DOHH2 (cell line): ENCODE measurements around the gene KRT8.
"Not testable (repeated sequence)": the region's sequence is repeated elsewhere in the genome, so short reads cannot be mapped to it uniquely, and the experiment has no call there.

Experiments used
- H3F3A ChIP-seq: fragments of 200-600 bp; sonication (generic), shearing (Covaris generic); 2 replicates; pipeline ENCODE4 v1.6.0; 2016; ENCODE audit warnings: antibody characterized with exemption, mild to moderate bottlenecking; ENCODE audit not compliant: control insufficient read depth, insufficient read depth
- H3K27ac ChIP-seq: fragments of 200-600 bp; sonication (generic); 2 replicates; pipeline ENCODE4 v1.5.1; 2014; ENCODE audit warnings: low read depth, mild to moderate bottlenecking, low read length, moderate library complexity
- H3K27me3 ChIP-seq: fragments of 200-600 bp; sonication (generic); 2 replicates; pipeline ENCODE4 v1.6.1; 2014; ENCODE audit warnings: mild to moderate bottlenecking, low read length, mixed read lengths; ENCODE audit not compliant: control insufficient read depth
- H3K36me3 ChIP-seq: fragments of 200-600 bp; sonication (generic); 2 replicates; pipeline ENCODE4 v1.6.1; 2014; ENCODE audit warnings: mild to moderate bottlenecking, low read length, moderate library complexity, mixed read lengths; ENCODE audit not compliant: control insufficient read depth
- H3K4me1 ChIP-seq: fragments of 200-600 bp; sonication (generic); 2 replicates; pipeline ENCODE4 v1.6.1; 2014; ENCODE audit warnings: mild to moderate bottlenecking, low read length, mixed read lengths; ENCODE audit not compliant: control insufficient read depth
- H3K4me2 ChIP-seq: fragments of 200-600 bp; sonication (generic); 2 replicates; pipeline ENCODE4 v1.6.0; 2014; ENCODE audit warnings: mild to moderate bottlenecking, low read length, moderate library complexity
- H3K4me3 ChIP-seq: fragments of 200-600 bp; sonication (generic); 2 replicates; pipeline ENCODE4 v1.5.1; 2014; ENCODE audit warnings: mild to moderate bottlenecking, low read length, mixed read lengths
- H3K79me2 ChIP-seq: fragments of 200-600 bp; sonication (generic); 2 replicates; pipeline ENCODE4 v1.6.1; 2014; ENCODE audit warnings: mild to moderate bottlenecking, low read length, mixed read lengths; ENCODE audit not compliant: control insufficient read depth
- H3K9me2 ChIP-seq: fragments of 200-600 bp; sonication (generic); replicated peaks from 2 replicates; pipeline ENCODE4 v1.6.1; 2014; ENCODE audit warnings: mild to moderate bottlenecking, low read length, mixed read lengths; ENCODE audit not compliant: control insufficient read depth
- H3K9me3 ChIP-seq: fragments of 200-600 bp; sonication (generic); 2 replicates; pipeline ENCODE4 v1.6.1; 2014; ENCODE audit warnings: antibody characterized with exemption, low read length, mixed read lengths; ENCODE audit not compliant: control insufficient read depth, insufficient read depth
- H4K20me1 ChIP-seq: fragments of 200-600 bp; sonication (generic); 2 replicates; pipeline ENCODE4 v1.6.0; 2014; ENCODE audit warnings: low read depth, mild to moderate bottlenecking, antibody characterized with exemption, low read length, moderate library complexity; ENCODE audit not compliant: control insufficient read depth, insufficient read depth
- EZH2phosphoT487 ChIP-seq: fragments of 200-600 bp; sonication (generic); IDR thresholded peaks from 2 replicates; pipeline ENCODE4 v1.6.1; 2017; ENCODE audit warnings: borderline replicate concordance, mild to moderate bottlenecking, antibody characterized with exemption, low read length, moderate library complexity, mixed read lengths
- TF ChIP-seq, protein P1 (sequence below): fragments of 200-600 bp; sonication (generic); IDR thresholded peaks from one replicate; pipeline ENCODE4 v1.5.1; 2014; ENCODE audit warnings: antibody characterized with exemption, mild to moderate bottlenecking, low read depth, low read length; ENCODE audit not compliant: poor library complexity, severe bottlenecking

The KRT8 gene

GRCh38 chr12:52904509-52905300, at the start of gene KRT8:
TSS of gene KRT8 (minus strand) at chr12:52905076. CDS start at chr12:52904981, 95 bp downstream.
- H3K4me1 ChIP-seq, H3K36me3 ChIP-seq, H4K20me1 ChIP-seq, H3F3A ChIP-seq, H3K27ac ChIP-seq, H3K79me2 ChIP-seq, H3K9me2 ChIP-seq, H3K9me3 ChIP-seq, H3K4me3 ChIP-seq, H3K4me2 ChIP-seq: not testable (repeated sequence)
- H3K27me3 ChIP-seq = peaks cover 21% of the 10 kb centered on the region; the same call in 1 of the 2 replicates

DNA sequence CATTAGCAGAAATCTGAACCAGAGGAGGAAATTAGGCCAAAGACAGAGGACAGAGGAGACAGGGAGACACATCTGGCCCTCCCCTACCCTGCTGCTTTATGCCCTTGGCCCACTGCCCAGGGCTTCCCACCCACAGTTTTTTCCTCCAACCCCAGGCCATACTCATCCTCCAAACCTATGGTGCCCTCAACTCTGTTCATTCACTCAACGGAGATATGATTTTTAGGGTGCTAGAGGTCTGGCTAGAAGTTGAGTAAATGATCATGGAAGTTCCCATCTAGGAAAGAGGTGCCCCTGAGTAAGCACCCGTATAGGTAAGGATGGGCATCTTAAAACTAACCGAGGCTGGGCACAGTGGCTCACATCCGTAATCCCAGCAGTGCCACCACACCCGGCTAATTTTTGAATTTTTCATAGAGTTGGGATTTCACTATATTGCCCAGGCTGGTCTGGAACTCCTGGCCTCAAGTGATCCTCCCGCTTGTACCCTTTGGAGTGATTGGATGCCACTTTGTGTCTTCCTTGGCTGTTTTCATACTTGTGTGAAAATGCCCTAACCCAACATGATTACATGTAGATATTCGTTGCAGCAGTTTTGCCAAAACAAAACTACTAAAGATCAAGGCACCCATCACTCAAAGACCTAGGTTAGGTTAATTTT, 48.4 kb upstream of the KRT8 start:
- H3K79me2 ChIP-seq = no peaks in the 10 kb centered on the region
- no peaks in the 10 kb centered on the region for H4K20me1 ChIP-seq
- H3K9me2 ChIP-seq = no peaks in the 10 kb centered on the region
- H3K27me3 ChIP-seq = no peaks in the 10 kb centered on the region
- H3K27ac ChIP-seq = no peak overlapping the region
- H3K9me3 ChIP-seq = no peaks in the 10 kb centered on the region
- H3K4me2 ChIP-seq = no peak overlapping the region
- H3K4me3 ChIP-seq = no peak overlapping the region
- TF ChIP-seq, protein P1, sequence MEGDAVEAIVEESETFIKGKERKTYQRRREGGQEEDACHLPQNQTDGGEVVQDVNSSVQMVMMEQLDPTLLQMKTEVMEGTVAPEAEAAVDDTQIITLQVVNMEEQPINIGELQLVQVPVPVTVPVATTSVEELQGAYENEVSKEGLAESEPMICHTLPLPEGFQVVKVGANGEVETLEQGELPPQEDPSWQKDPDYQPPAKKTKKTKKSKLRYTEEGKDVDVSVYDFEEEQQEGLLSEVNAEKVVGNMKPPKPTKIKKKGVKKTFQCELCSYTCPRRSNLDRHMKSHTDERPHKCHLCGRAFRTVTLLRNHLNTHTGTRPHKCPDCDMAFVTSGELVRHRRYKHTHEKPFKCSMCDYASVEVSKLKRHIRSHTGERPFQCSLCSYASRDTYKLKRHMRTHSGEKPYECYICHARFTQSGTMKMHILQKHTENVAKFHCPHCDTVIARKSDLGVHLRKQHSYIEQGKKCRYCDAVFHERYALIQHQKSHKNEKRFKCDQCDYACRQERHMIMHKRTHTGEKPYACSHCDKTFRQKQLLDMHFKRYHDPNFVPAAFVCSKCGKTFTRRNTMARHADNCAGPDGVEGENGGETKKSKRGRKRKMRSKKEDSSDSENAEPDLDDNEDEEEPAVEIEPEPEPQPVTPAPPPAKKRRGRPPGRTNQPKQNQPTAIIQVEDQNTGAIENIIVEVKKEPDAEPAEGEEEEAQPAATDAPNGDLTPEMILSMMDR = no peak
- no peaks in the 10 kb centered on the region for H3F3A ChIP-seq
- peaks cover 4% of the 10 kb centered on the region for H3K4me1 ChIP-seq
- no peaks in the 10 kb centered on the region for H3K36me3 ChIP-seq

GRCh38 chr12:52952076-52952801, 47.4 kb upstream of the KRT8 start:
- 0 out of 2 replicates have a peak overlapping the region, but pooled peaks have one; percentile 7 for H3K4me2 ChIP-seq
- H3K79me2 ChIP-seq = no peaks in the 10 kb centered on the region
- no peaks in the 10 kb centered on the region for H3K9me3 ChIP-seq
- H3K4me3 ChIP-seq = no peak overlapping the region
- H4K20me1 ChIP-seq = no peaks in the 10 kb centered on the region
- no peaks in the 10 kb centered on the region for H3K27me3 ChIP-seq
- no peaks in the 10 kb centered on the region for H3F3A ChIP-seq
- no peaks in the 10 kb centered on the region for H3K36me3 ChIP-seq
- H3K4me1 ChIP-seq = peaks cover 4% of the 10 kb centered on the region
- TF ChIP-seq EZH2phosphoT487 = no peak
- TF ChIP-seq, protein P1 = peak; percentile 45
- no peak overlapping the region for H3K27ac ChIP-seq
- H3K9me2 ChIP-seq = no peaks in the 10 kb centered on the region

- Histone ChIP-seq H3K4me3 (no peak overlapping the region), H3K9me2 (no peaks in the 10 kb centered on the region), H3K9me3 (no peaks in the 10 kb centered on the region), H3K36me3 (no peaks in the 10 kb centered on the region), H3K4me1 (peaks cover 4% of the 10 kb centered on the region), H3K4me2 (no peak overlapping the region), H3K27ac (no peak overlapping the region), H4K20me1 (no peaks in the 10 kb centered on the region), H3K79me2 (no peaks in the 10 kb centered on the region; the same call in 1 of the 2 replicates), H3K27me3 (peaks cover 4% of the 10 kb centered on the region), H3F3A (no peaks in the 10 kb centered on the region)
- TF ChIP-seq, protein P1 = no peak
- no peak for TF ChIP-seq EZH2phosphoT487
These were observed 46.8 kb upstream of the KRT8 start for GRCh38 chr12:52951640-52952039.
